ENCODE measurements around the gene CCDC181.

- TF ChIP-seq EZH2 (IDR thresholded peaks at IDR 0.05) (no peak), POLR2AphosphoS5 (IDR thresholded peaks at IDR 0.05; ENCODE audit: borderline replicate concordance, low read depth, low read length) (no peak)
These were observed 12.3 kb downstream of the CCDC181 start for GRCh38 chr1:169414952-169415351.
